ENCODE results near the gene LHPP.

Gene LHPP

GRCh38 chr10:124598196-124598595 is 136.6 kb downstream of the LHPP start:
- Histone ChIP-seq H3K18ac (ENCODE audit: low read length) (no peak overlapping the region), H3K79me1 (ENCODE audit: low read length) (no peaks in the 10 kb centered on the region)
- no peak for DNase-seq

GRCh38 chr10:124598773-124599587 is 137.4 kb downstream of the LHPP start:
- Histone ChIP-seq H3K36me3 (ENCODE audit: control insufficient read depth, insufficient read depth, low read length) (no peaks in the 10 kb centered on the region), H3K23ac (ENCODE audit: low read length) (no peak overlapping the region), H2BK15ac (replicated peaks; ENCODE audit: low read depth) (no peak overlapping the region), H3K4me1 (ENCODE audit: control insufficient read depth, low read depth, low read length) (no peaks in the 10 kb centered on the region), H3K4ac (ENCODE audit: low read depth, low read length) (no peak overlapping the region), H3K27me3 (ENCODE audit: insufficient read depth, low read length, poor library complexity) (no peaks in the 10 kb centered on the region), H3K9ac (ENCODE audit: low read length) (no peak overlapping the region), H3K27ac (ENCODE audit: low read depth, low read length) (no peak overlapping the region), H3K56ac (ENCODE audit: low read length) (no peak overlapping the region), H3K4me3 (ENCODE audit: low read length) (no peak overlapping the region), H2BK5ac (ENCODE audit: low read length) (no peak overlapping the region), H3K4me2 (ENCODE audit: low read length) (no peak overlapping the region), H2BK120ac (ENCODE audit: low read depth, low read length) (no peak overlapping the region), H4K8ac (ENCODE audit: low read depth, low read length) (no peak overlapping the region), H4K5ac (ENCODE audit: low read length) (no peak overlapping the region), H3K79me2 (ENCODE audit: control insufficient read depth, insufficient read depth, low read length) (no peaks in the 10 kb centered on the region), H3K18ac (ENCODE audit: low read length) (no peak overlapping the region), H3K79me1 (ENCODE audit: low read length) (no peaks in the 10 kb centered on the region), H2AK5ac (ENCODE audit: low read length) (no peak overlapping the region)
- WGBS (ENCODE audit: extremely low coverage, insufficient coverage, low lambda C conversion rate), result no CpG with 5 or more reads among the region's 13 CpGs
- DNase-seq, result no peak

More at GRCh38 chr10:124598196-124598595, 136.6 kb downstream of the LHPP start:
- no peaks in the 10 kb centered on the region for H3K36me3 ChIP-seq (ENCODE audit: control insufficient read depth, insufficient read depth, low read length)
- H3K79me2 ChIP-seq (ENCODE audit: control insufficient read depth, insufficient read depth, low read length), result no peaks in the 10 kb centered on the region
- no peak overlapping the region for H4K8ac ChIP-seq (ENCODE audit: low read depth, low read length)
- no peak overlapping the region for H3K4ac ChIP-seq (ENCODE audit: low read depth, low read length)
- H3K56ac ChIP-seq (ENCODE audit: low read length), result no peak overlapping the region
- H2AK5ac ChIP-seq (ENCODE audit: low read length), result no peak overlapping the region
- no CpG with 5 or more reads among the region's 6 CpGs for WGBS (ENCODE audit: extremely low coverage, insufficient coverage, low lambda C conversion rate)
- no peaks in the 10 kb centered on the region for H3K27me3 ChIP-seq (ENCODE audit: insufficient read depth, low read length, poor library complexity)
- H3K4me1 ChIP-seq (ENCODE audit: control insufficient read depth, low read depth, low read length), result no peaks in the 10 kb centered on the region
- no peak overlapping the region for H2BK15ac ChIP-seq (replicated peaks; ENCODE audit: low read depth)
- no peak overlapping the region for H3K27ac ChIP-seq (ENCODE audit: low read depth, low read length)
- no peak overlapping the region for H3K4me3 ChIP-seq (ENCODE audit: low read length)
- no peak overlapping the region for H2BK5ac ChIP-seq (ENCODE audit: low read length)
- H3K4me2 ChIP-seq (ENCODE audit: low read length), result no peak overlapping the region
- no peak overlapping the region for H4K5ac ChIP-seq (ENCODE audit: low read length)
- no peak overlapping the region for H3K9ac ChIP-seq (ENCODE audit: low read length)
- H3K23ac ChIP-seq (ENCODE audit: low read length), result no peak overlapping the region
- no peak overlapping the region for H2BK120ac ChIP-seq (ENCODE audit: low read depth, low read length)

GRCh38 chr10:124599588-124600050 is 138.0 kb downstream of the LHPP start:
- DNase-seq, result no peak
- no peaks in the 10 kb centered on the region for H3K79me2 ChIP-seq (ENCODE audit: control insufficient read depth, insufficient read depth, low read length)
- H4K5ac ChIP-seq (ENCODE audit: low read length), result no peak overlapping the region
- H3K27me3 ChIP-seq (ENCODE audit: insufficient read depth, low read length, poor library complexity), result no peaks in the 10 kb centered on the region
- no peaks in the 10 kb centered on the region for H3K36me3 ChIP-seq (ENCODE audit: control insufficient read depth, insufficient read depth, low read length)
- H2BK120ac ChIP-seq (ENCODE audit: low read depth, low read length), result no peak overlapping the region
- no peak overlapping the region for H3K4ac ChIP-seq (ENCODE audit: low read depth, low read length)
- no peak overlapping the region for H2AK5ac ChIP-seq (ENCODE audit: low read length)
- H4K8ac ChIP-seq (ENCODE audit: low read depth, low read length), result no peak overlapping the region
- H2BK5ac ChIP-seq (ENCODE audit: low read length), result no peak overlapping the region
- no peak overlapping the region for H3K18ac ChIP-seq (ENCODE audit: low read length)
- no peaks in the 10 kb centered on the region for H3K4me1 ChIP-seq (ENCODE audit: control insufficient read depth, low read depth, low read length)
- no peak overlapping the region for H3K4me3 ChIP-seq (ENCODE audit: low read length)
- H3K23ac ChIP-seq (ENCODE audit: low read length), result no peak overlapping the region
- H3K9ac ChIP-seq (ENCODE audit: low read length), result no peak overlapping the region
- no peaks in the 10 kb centered on the region for H3K79me1 ChIP-seq (ENCODE audit: low read length)
- H3K27ac ChIP-seq (ENCODE audit: low read depth, low read length), result no peak overlapping the region
- H2BK15ac ChIP-seq (replicated peaks; ENCODE audit: low read depth), result no peak overlapping the region
- H3K56ac ChIP-seq (ENCODE audit: low read length), result no peak overlapping the region
- WGBS (ENCODE audit: extremely low coverage, insufficient coverage, low lambda C conversion rate), result no CpG with 5 or more reads among the region's 7 CpGs
- H3K4me2 ChIP-seq (ENCODE audit: low read length), result no peak overlapping the region

GRCh38 chr10:124600051-124600880 is 138.6 kb downstream of the LHPP start:
- Histone ChIP-seq H3K9ac (ENCODE audit: low read length) (no peak overlapping the region), H3K4me3 (ENCODE audit: low read length) (no peak overlapping the region), H2BK5ac (ENCODE audit: low read length) (no peak overlapping the region), H3K79me1 (ENCODE audit: low read length) (no peaks in the 10 kb centered on the region), H4K8ac (ENCODE audit: low read depth, low read length) (no peak overlapping the region), H3K4ac (ENCODE audit: low read depth, low read length) (no peak overlapping the region), H3K4me2 (ENCODE audit: low read length) (no peak overlapping the region), H3K23ac (ENCODE audit: low read length) (no peak overlapping the region), H3K56ac (ENCODE audit: low read length) (no peak overlapping the region), H3K79me2 (ENCODE audit: control insufficient read depth, insufficient read depth, low read length) (no peaks in the 10 kb centered on the region), H4K5ac (ENCODE audit: low read length) (no peak overlapping the region), H2BK120ac (ENCODE audit: low read depth, low read length) (no peak overlapping the region), H3K4me1 (ENCODE audit: control insufficient read depth, low read depth, low read length) (no peaks in the 10 kb centered on the region), H3K27me3 (ENCODE audit: insufficient read depth, low read length, poor library complexity) (no peaks in the 10 kb centered on the region), H3K18ac (ENCODE audit: low read length) (no peak overlapping the region), H3K27ac (ENCODE audit: low read depth, low read length) (no peak overlapping the region), H2AK5ac (ENCODE audit: low read length) (no peak overlapping the region), H3K36me3 (ENCODE audit: control insufficient read depth, insufficient read depth, low read length) (no peaks in the 10 kb centered on the region), H2BK15ac (replicated peaks; ENCODE audit: low read depth) (no peak overlapping the region)
- WGBS (ENCODE audit: extremely low coverage, insufficient coverage, low lambda C conversion rate), result no CpG with 5 or more reads among the region's 18 CpGs
- no peak for DNase-seq

GRCh38 chr10:124601016-124601415 is 139.4 kb downstream of the LHPP start:
- no peak overlapping the region for H3K4me2 ChIP-seq (ENCODE audit: low read length)
- H2AK5ac ChIP-seq (ENCODE audit: low read length), result no peak overlapping the region
- no peak for DNase-seq
- no peak overlapping the region for H4K8ac ChIP-seq (ENCODE audit: low read depth, low read length)
- no peak overlapping the region for H4K5ac ChIP-seq (ENCODE audit: low read length)
- no peak overlapping the region for H3K56ac ChIP-seq (ENCODE audit: low read length)
- no peak overlapping the region for H3K23ac ChIP-seq (ENCODE audit: low read length)
- no peak overlapping the region for H3K27ac ChIP-seq (ENCODE audit: low read depth, low read length)
- no peaks in the 10 kb centered on the region for H3K36me3 ChIP-seq (ENCODE audit: control insufficient read depth, insufficient read depth, low read length)
- WGBS (ENCODE audit: extremely low coverage, insufficient coverage, low lambda C conversion rate), result no CpG with 5 or more reads among the region's 12 CpGs
- no peak overlapping the region for H3K9ac ChIP-seq (ENCODE audit: low read length)
- no peaks in the 10 kb centered on the region for H3K79me2 ChIP-seq (ENCODE audit: control insufficient read depth, insufficient read depth, low read length)
- no peak overlapping the region for H2BK120ac ChIP-seq (ENCODE audit: low read depth, low read length)
- H3K4me3 ChIP-seq (ENCODE audit: low read length), result no peak overlapping the region
- no peak overlapping the region for H3K18ac ChIP-seq (ENCODE audit: low read length)
- no peaks in the 10 kb centered on the region for H3K27me3 ChIP-seq (ENCODE audit: insufficient read depth, low read length, poor library complexity)
- no peak overlapping the region for H3K4ac ChIP-seq (ENCODE audit: low read depth, low read length)
- no peak overlapping the region for H2BK5ac ChIP-seq (ENCODE audit: low read length)
- H3K79me1 ChIP-seq (ENCODE audit: low read length), result no peaks in the 10 kb centered on the region
- no peak overlapping the region for H2BK15ac ChIP-seq (replicated peaks; ENCODE audit: low read depth)
- no peaks in the 10 kb centered on the region for H3K4me1 ChIP-seq (ENCODE audit: control insufficient read depth, low read depth, low read length)

All from mesendoderm (in vitro differentiated cells).